Measurements from ENCODE around the gene LUC7L3. TPM values are rescaled to one million over a fixed set of nuclear protein-coding genes. Genes with fewer than 3 reads are reported as not detected.

LUC7L3 gene
- total RNA-seq, 1 donor from 2014 or later = 134 TPM

- H3K36me3 Mint-ChIP-seq (ENCODE audit: low read depth) = no peaks in the 10 kb centered on the region
Measured at GRCh38 chr17:50775926-50776325, 56.5 kb downstream of the LUC7L3 start.

GRCh38 chr17:50778471-50778870 lies 59.1 kb downstream of the LUC7L3 start:
- H3K36me3 Mint-ChIP-seq (ENCODE audit: low read depth) = no peaks in the 10 kb centered on the region
- H3K27ac Mint-ChIP-seq = no peak overlapping the region
- DNase-seq (ENCODE audit: low spot score) = no peak
- intact Hi-C loops (cut with micrococcal nuclease) = no loop called here
- peaks cover 19% of the 10 kb centered on the region for H3K4me1 Mint-ChIP-seq (ENCODE audit: low read depth)
- H3K4me3 Mint-ChIP-seq (ENCODE audit: low read depth) = no peak overlapping the region
- H3K27me3 Mint-ChIP-seq (ENCODE audit: low read depth) = peaks cover 60% of the 10 kb centered on the region
- no peaks in the 10 kb centered on the region for H3K9me3 Mint-ChIP-seq

More at GRCh38 chr17:50775926-50776325, 56.5 kb downstream of the LUC7L3 start:
- intact Hi-C loops (cut with micrococcal nuclease) = no loop called here
- peaks cover 15% of the 10 kb centered on the region for H3K4me1 Mint-ChIP-seq (ENCODE audit: low read depth)
- no peak overlapping the region for H3K4me3 Mint-ChIP-seq (ENCODE audit: low read depth)
- no peaks in the 10 kb centered on the region for H3K9me3 Mint-ChIP-seq
- no peak for DNase-seq (ENCODE audit: low spot score)
- H3K27ac Mint-ChIP-seq = no peak overlapping the region
- peaks cover 52% of the 10 kb centered on the region for H3K27me3 Mint-ChIP-seq (ENCODE audit: low read depth)

- Mint-ChIP-seq H3K9me3 (no peaks in the 10 kb centered on the region), H3K27me3 (ENCODE audit: low read depth) (peaks cover 58% of the 10 kb centered on the region), H3K36me3 (ENCODE audit: low read depth) (no peaks in the 10 kb centered on the region), H3K27ac (no peak overlapping the region), H3K4me3 (ENCODE audit: low read depth) (no peak overlapping the region), H3K4me1 (ENCODE audit: low read depth) (peaks cover 19% of the 10 kb centered on the region)
- intact Hi-C loops (cut with micrococcal nuclease) = no loop called here
- no peak for DNase-seq (ENCODE audit: low spot score)
Measured at GRCh38 chr17:50778988-50779387, 59.6 kb downstream of the LUC7L3 start.

GRCh38 chr17:50779747-50780353 lies 60.4 kb downstream of the LUC7L3 start:
- intact Hi-C loops (cut with micrococcal nuclease) = no loop called here
- Mint-ChIP-seq H3K4me1 (ENCODE audit: low read depth) (peaks cover 19% of the 10 kb centered on the region), H3K27ac (no peak overlapping the region), H3K9me3 (no peaks in the 10 kb centered on the region), H3K27me3 (ENCODE audit: low read depth) (peaks cover 59% of the 10 kb centered on the region), H3K4me3 (ENCODE audit: low read depth) (no peak overlapping the region), H3K36me3 (ENCODE audit: low read depth) (no peaks in the 10 kb centered on the region)
- DNase-seq (ENCODE audit: low spot score) = peak; percentile 66

GRCh38 chr17:50781167-50781566 lies 61.8 kb downstream of the LUC7L3 start:
- H3K9me3 Mint-ChIP-seq = no peaks in the 10 kb centered on the region
- intact Hi-C loops (cut with micrococcal nuclease) = no loop called here
- peak overlapping the region; percentile 2 for H3K4me3 Mint-ChIP-seq (ENCODE audit: low read depth)
- no peak for DNase-seq (ENCODE audit: low spot score)
- H3K4me1 Mint-ChIP-seq (ENCODE audit: low read depth) = peaks cover 19% of the 10 kb centered on the region
- no peak overlapping the region for H3K27ac Mint-ChIP-seq
- H3K36me3 Mint-ChIP-seq (ENCODE audit: low read depth) = no peaks in the 10 kb centered on the region
- H3K27me3 Mint-ChIP-seq (ENCODE audit: low read depth) = peaks cover 62% of the 10 kb centered on the region

DNA sequence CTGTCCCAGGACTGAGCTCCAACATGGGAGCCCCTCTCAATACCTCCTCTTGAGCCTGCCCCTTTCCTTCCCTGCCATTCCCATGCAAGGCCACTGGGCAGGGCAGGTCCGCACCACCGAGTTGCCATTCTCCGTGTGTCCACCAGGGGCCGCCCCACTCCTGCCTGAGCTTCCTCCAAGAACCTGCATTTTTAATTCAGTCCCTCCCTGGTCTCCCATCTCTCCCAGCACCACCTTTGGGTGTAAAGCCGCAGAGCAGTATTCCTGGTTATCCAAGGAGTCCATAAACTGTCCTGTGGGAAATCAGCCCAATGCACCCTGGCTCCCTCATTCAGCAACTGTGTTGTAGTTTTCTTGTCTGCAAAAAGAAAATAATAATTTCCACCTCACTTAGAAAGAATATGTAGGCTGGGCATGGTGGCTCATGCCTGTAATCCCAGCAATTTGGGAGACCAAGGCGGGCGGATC lies 63.8 kb downstream of the LUC7L3 start:
- H3K4me3 Mint-ChIP-seq (ENCODE audit: low read depth) = no peak overlapping the region
- intact Hi-C loops (cut with micrococcal nuclease) = loop anchor here (1.0 to 2.0 kb wide), 3 partner anchors 59 to 236 kb away; partner anchors contain the start of gene SPATA20
- no peaks in the 10 kb centered on the region for H3K36me3 Mint-ChIP-seq (ENCODE audit: low read depth)
- H3K9me3 Mint-ChIP-seq = no peaks in the 10 kb centered on the region
- peaks cover 19% of the 10 kb centered on the region for H3K4me1 Mint-ChIP-seq (ENCODE audit: low read depth)
- peaks cover 58% of the 10 kb centered on the region for H3K27me3 Mint-ChIP-seq (ENCODE audit: low read depth)
- DNase-seq (ENCODE audit: low spot score) = peak; percentile 75
- no peak overlapping the region for H3K27ac Mint-ChIP-seq

DNA sequence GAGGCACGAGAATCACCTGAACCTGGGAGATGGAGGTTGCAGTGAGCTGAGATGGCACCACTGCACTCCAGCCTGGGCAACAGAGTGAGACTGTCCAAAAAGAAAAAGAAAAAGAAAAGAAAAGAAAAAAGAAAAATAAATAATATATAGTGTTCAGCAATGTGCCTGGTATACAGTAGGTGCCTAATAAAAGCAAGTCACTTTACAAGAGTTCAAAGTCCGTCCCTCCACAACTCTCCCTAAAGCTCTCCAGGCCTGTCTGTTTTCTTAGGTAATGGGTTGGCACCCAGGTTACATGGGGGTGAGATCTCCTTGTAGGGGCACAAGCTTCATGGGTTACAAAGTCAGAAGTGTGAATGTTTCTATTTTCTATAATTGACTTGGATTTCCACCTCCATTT lies 64.5 kb downstream of the LUC7L3 start:
- DNase-seq (ENCODE audit: low spot score) = no peak
- Mint-ChIP-seq H3K4me1 (ENCODE audit: low read depth) (peaks cover 15% of the 10 kb centered on the region), H3K27ac (no peak overlapping the region), H3K9me3 (no peaks in the 10 kb centered on the region), H3K36me3 (ENCODE audit: low read depth) (no peaks in the 10 kb centered on the region), H3K4me3 (ENCODE audit: low read depth) (no peak overlapping the region), H3K27me3 (ENCODE audit: low read depth) (peaks cover 55% of the 10 kb centered on the region)
- intact Hi-C loops (cut with micrococcal nuclease) = loop anchor here (1.0 to 2.0 kb wide), 3 partner anchors 58 to 237 kb away; partner anchors contain the start of gene SPATA20

GRCh38 chr17:50785126-50785525 lies 65.7 kb downstream of the LUC7L3 start:
- peaks cover 4% of the 10 kb centered on the region for H3K4me1 Mint-ChIP-seq (ENCODE audit: low read depth)

GRCh38 chr17:50785946-50786570 lies 66.7 kb downstream of the LUC7L3 start:
- intact Hi-C loops (cut with micrococcal nuclease) = no loop called here
- Mint-ChIP-seq H3K4me3 (ENCODE audit: low read depth) (no peak overlapping the region), H3K27ac (no peak overlapping the region), H3K27me3 (ENCODE audit: low read depth) (peaks cover 49% of the 10 kb centered on the region), H3K4me1 (ENCODE audit: low read depth) (peaks cover 3% of the 10 kb centered on the region), H3K9me3 (no peaks in the 10 kb centered on the region), H3K36me3 (ENCODE audit: low read depth) (no peaks in the 10 kb centered on the region)
- no peak for DNase-seq (ENCODE audit: low spot score)

More at GRCh38 chr17:50785126-50785525, 65.7 kb downstream of the LUC7L3 start:
- H3K36me3 Mint-ChIP-seq (ENCODE audit: low read depth) = no peaks in the 10 kb centered on the region
- no peak for DNase-seq (ENCODE audit: low spot score)
- H3K27ac Mint-ChIP-seq = no peak overlapping the region
- no peak overlapping the region for H3K4me3 Mint-ChIP-seq (ENCODE audit: low read depth)
- no peaks in the 10 kb centered on the region for H3K9me3 Mint-ChIP-seq
- peaks cover 48% of the 10 kb centered on the region for H3K27me3 Mint-ChIP-seq (ENCODE audit: low read depth)
- intact Hi-C loops (cut with micrococcal nuclease) = no loop called here

GRCh38 chr17:50787106-50787505 lies 67.7 kb downstream of the LUC7L3 start:
- no peak for DNase-seq (ENCODE audit: low spot score)
- Mint-ChIP-seq H3K27ac (no peak overlapping the region), H3K9me3 (no peaks in the 10 kb centered on the region), H3K36me3 (ENCODE audit: low read depth) (no peaks in the 10 kb centered on the region), H3K4me3 (ENCODE audit: low read depth) (no peak overlapping the region), H3K27me3 (ENCODE audit: low read depth) (peaks cover 47% of the 10 kb centered on the region), H3K4me1 (ENCODE audit: low read depth) (peaks cover 2% of the 10 kb centered on the region)
- intact Hi-C loops (cut with micrococcal nuclease) = no loop called here

GRCh38 chr17:50790618-50791017 lies 71.2 kb downstream of the LUC7L3 start:
- H3K9me3 Mint-ChIP-seq = no peaks in the 10 kb centered on the region
- H3K36me3 Mint-ChIP-seq (ENCODE audit: low read depth) = no peaks in the 10 kb centered on the region
- no peak overlapping the region for H3K4me3 Mint-ChIP-seq (ENCODE audit: low read depth)
- no peak for DNase-seq (ENCODE audit: low spot score)
- intact Hi-C loops (cut with micrococcal nuclease) = no loop called here
- H3K27ac Mint-ChIP-seq = no peak overlapping the region
- H3K4me1 Mint-ChIP-seq (ENCODE audit: low read depth) = no peaks in the 10 kb centered on the region
- H3K27me3 Mint-ChIP-seq (ENCODE audit: low read depth) = peaks cover 28% of the 10 kb centered on the region

DNA sequence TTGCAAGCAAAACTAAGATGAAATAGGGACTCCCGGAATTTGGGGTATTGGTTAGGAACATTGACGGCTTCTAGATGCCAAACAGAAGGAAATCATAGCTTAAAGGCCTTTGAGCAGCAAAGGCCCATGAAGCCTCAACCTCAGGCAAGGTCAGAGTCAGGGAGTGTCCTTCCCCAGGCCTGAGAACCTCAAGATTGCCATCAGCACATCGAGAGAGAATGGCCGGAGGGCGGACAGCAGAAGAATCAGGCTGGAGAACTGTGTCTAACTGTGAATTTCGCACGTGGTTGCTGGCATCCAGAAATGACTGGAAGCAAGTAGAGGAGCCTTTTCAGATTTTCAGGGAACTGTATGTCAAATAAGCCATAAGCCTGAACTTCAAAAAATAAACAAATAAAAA lies 72.7 kb downstream of the LUC7L3 start:
- H3K36me3 Mint-ChIP-seq (ENCODE audit: low read depth) = no peaks in the 10 kb centered on the region
- no peaks in the 10 kb centered on the region for H3K4me1 Mint-ChIP-seq (ENCODE audit: low read depth)
- no peaks in the 10 kb centered on the region for H3K9me3 Mint-ChIP-seq
- no peak overlapping the region for H3K27ac Mint-ChIP-seq
- intact Hi-C loops (cut with micrococcal nuclease) = no loop called here
- peaks cover 21% of the 10 kb centered on the region for H3K27me3 Mint-ChIP-seq (ENCODE audit: low read depth)
- no peak for DNase-seq (ENCODE audit: low spot score)
- H3K4me3 Mint-ChIP-seq (ENCODE audit: low read depth) = no peak overlapping the region

DNA sequence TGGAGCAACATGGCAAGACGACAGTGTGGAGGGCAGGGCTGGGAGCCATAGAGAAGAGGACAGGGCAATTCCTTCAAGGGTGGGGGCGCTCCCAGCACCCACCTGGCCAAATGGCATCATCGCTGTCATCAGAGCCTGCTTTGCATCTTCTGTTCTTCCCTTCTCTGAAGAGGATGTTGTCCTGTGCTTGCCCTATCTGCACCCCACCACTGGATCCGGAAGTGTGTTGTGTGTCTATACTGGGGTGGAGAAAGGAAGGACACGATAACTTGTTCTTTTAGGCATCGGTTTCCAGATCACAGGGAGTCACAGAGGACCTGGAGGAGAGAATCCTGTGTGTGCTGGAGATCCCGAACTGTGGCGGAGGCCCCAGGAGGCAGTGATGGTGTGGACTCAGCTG lies 73.6 kb downstream of the LUC7L3 start:
- H3K9me3 Mint-ChIP-seq = no peaks in the 10 kb centered on the region
- intact Hi-C loops (cut with micrococcal nuclease) = no loop called here
- DNase-seq (ENCODE audit: low spot score) = no peak
- peaks cover 18% of the 10 kb centered on the region for H3K27me3 Mint-ChIP-seq (ENCODE audit: low read depth)
- no peaks in the 10 kb centered on the region for H3K36me3 Mint-ChIP-seq (ENCODE audit: low read depth)
- no peak overlapping the region for H3K27ac Mint-ChIP-seq
- no peak overlapping the region for H3K4me3 Mint-ChIP-seq (ENCODE audit: low read depth)
- H3K4me1 Mint-ChIP-seq (ENCODE audit: low read depth) = no peaks in the 10 kb centered on the region
